ENCODE measurements around the gene GLIPR1.
"Not testable (repeated sequence)": the region's sequence is repeated elsewhere in the genome, so short reads cannot be mapped to it uniquely, and the experiment has no call there.

Gene GLIPR1

GRCh38 chr12:75480469-75480949 lies at the start of gene GLIPR1:
TSS of gene GLIPR1 (plus strand) at chr12:75480755. CDS start at chr12:75480881, 126 bp downstream.
- peak; percentile 79 for DNase-seq

DNA sequence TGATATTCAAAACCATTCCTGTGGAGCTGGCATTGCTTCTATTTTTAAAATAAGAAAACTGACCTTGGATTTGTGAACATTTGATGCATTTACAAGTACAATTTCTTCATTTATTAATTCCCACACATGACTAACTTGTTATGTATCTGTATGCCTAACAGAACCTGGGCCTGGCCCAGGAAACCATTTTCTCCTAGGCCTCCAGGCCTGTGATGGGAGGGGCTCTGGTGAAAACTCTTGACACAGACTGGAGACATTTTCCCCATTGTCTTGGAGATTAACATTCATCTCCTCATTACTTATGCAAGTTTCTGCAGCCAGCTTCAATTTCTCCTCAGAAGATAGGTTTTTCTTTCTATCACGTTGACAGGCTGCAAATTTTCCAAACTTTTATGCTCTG lies 47.6 kb upstream of the GLIPR1 start:
- DNase-seq = no peak

DNA sequence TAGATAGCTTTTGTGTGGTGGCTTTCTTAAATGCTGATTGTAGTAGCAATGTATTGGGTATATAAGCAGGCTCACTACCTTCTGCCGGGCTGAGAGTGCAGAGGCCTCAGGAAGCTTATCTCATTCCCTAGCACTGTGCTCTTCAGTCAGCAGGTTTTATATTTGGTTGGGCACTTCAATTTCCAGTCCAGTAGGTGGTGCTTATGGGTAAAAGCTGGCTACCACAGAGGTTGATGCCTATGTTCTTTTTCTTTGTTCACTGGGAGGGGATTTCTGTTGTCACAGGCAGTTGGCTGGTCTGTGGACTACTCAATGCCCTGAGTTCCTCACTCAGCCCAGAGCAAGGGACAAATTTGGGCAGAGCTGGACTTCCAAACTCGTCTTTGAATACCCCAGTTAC lies 43.0 kb upstream of the GLIPR1 start:
- no peak for DNase-seq

DNA sequence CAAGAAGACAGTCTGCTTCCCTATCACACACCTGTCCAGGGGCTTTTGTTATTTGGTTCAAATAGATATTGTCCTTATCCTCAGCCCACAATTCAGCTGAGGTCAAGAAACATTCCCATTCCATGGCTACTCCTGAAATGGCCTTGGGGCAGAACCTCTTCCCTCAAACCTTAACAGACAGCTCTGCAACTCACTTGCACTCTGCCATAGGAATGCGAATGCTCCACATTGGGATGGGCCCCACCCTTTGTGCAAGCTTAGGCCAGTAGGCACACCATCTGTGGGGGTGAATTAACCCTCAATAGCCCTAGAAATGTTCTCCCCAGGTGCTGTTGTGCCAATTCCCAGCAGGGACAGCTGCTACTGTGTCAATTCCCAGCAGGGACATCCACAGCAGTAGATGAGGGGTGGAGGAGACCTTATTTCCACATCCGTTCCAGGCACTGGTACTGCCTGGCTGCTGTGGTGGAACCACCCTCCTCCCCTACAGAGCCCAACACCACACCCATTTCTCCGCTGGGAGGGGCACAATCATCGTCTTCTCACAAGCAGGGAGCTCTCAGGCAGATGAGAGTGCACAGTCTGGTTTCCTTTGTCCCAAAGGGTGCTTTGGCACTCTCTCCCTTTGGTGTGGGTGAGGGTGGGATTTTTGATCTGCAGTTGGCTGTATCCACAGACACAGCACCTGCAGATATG lies 42.3 kb upstream of the GLIPR1 start:
- no peak for DNase-seq

DNA sequence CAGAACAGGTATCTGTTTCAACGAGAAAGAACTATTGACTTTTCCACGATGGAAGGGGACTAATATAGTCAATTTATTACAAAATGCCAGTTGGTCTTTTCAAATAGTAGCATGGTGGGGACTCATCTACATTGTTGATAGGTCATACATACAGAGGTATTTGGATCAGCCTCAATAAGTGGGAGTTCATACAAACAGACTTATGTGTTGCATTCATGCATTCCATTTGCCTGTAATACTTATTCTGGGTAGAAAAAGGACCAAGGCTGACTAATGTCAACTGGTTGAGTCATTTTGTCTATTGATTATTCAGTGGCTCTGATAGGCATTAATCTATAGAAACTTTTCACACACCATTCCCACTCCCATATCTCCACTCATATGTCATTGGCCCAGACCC lies 41.5 kb upstream of the GLIPR1 start:
- DNase-seq = no peak

- DNase-seq = no peak
Measured at GRCh38 chr12:75439930-75440329, 40.6 kb upstream of the GLIPR1 start.

GRCh38 chr12:75441687-75442449 lies 38.7 kb upstream of the GLIPR1 start:
- not testable (repeated sequence) for DNase-seq

DNA sequence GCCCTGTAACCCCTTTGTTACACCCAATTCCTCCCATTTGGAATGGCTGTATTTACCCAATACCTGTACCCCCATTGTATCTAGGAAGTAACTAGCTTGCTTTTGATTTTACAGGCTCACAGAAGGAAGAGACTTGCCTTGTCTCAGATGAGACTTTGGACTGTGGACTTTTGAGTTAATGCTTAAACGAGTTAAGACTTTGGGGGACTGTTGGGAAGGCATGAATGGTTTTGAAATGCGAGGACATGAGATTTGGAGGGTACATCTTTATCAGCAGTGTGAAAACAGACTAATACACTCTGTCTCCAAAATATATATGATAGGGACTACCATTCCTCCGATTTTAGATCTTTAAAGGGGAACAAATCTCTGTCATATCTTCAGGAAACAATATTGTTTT lies 38.1 kb upstream of the GLIPR1 start:
- DNase-seq = not testable (repeated sequence)

DNA sequence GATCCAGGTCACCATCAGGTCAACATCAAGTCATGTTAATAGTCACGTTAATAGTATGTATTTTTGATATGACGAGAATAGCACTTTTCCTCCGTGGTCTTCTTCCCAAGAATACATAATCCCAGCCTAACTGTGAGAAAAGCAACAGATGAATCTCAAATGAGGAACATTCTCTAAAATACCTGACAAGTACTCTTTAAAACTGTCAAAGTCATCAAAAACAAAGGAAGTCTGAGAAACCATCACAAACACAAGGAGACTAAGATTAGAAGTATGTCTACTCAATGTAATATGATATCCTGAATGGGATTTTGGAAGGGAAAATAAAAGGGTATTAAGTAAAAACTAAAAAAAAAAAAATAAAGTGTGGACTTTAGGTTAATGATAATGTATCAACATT lies 36.8 kb upstream of the GLIPR1 start:
- no peak for DNase-seq

GRCh38 chr12:75444429-75445136 lies 36.0 kb upstream of the GLIPR1 start:
- DNase-seq = no peak

GRCh38 chr12:75445137-75445507 lies 35.4 kb upstream of the GLIPR1 start:
- DNase-seq = not testable (repeated sequence)

GRCh38 chr12:75446857-75447256 lies 33.7 kb upstream of the GLIPR1 start:
- no peak for DNase-seq

DNA sequence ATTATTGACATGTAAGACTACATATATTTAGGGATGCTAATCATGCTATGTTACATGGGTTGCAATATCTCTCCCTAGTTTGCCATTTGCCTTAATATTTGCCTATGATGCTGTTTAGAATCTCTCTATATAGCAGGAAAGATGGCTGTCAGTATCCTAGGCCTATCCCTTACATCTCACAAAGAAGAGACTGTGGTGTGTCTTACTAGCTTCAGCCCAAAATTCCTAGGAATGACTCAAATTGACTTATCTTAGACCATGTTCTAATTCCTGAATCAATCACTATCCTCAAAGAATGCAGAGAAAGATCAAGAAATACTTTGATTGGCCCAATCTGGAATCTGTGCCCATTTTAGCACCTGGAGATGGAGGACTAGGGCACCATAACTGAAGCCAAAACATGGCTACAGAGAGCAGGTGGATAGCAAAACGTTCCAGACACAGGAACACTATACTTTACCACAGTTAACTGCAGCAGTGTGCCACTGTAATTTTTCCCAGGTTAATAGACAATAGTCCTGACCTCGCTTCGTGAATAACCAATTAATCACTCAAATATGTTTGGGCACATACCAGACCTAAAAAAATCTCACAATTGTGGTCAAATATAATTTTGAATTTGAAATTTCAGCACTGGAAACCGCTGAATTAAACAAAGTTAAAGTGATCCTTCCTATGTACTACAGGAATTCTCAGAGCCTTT lies 32.7 kb upstream of the GLIPR1 start:
- DNase-seq = no peak

- no peak for DNase-seq
Measured at GRCh38 chr12:75452675-75453330, 27.8 kb upstream of the GLIPR1 start.

- no peak for DNase-seq
Measured at GRCh38 chr12:75455839-75456238, 24.7 kb upstream of the GLIPR1 start.

DNA sequence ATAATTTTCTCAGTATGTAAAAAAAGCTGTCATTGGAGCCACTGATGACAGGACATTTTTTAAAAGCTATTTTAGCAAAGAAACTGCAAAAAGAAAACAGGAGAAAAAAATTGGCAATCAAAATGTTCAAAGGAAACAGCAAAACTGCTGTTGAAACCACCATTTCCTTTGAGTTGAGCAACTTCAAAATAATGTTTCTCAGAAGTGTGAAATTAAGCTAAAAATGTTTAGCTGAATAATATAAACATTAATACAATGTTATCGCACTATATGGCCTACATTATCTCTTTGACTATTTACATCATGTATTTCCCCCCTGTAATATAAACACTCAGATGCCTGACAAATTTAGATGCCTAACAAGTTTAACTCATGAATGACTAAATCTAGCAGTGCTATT lies 23.4 kb upstream of the GLIPR1 start:
- DNase-seq = no peak

- DNase-seq = not testable (repeated sequence)
Measured at GRCh38 chr12:75457866-75458265, 22.7 kb upstream of the GLIPR1 start.

GRCh38 chr12:75459755-75460154 lies 20.8 kb upstream of the GLIPR1 start:
- no peak for DNase-seq

DNA sequence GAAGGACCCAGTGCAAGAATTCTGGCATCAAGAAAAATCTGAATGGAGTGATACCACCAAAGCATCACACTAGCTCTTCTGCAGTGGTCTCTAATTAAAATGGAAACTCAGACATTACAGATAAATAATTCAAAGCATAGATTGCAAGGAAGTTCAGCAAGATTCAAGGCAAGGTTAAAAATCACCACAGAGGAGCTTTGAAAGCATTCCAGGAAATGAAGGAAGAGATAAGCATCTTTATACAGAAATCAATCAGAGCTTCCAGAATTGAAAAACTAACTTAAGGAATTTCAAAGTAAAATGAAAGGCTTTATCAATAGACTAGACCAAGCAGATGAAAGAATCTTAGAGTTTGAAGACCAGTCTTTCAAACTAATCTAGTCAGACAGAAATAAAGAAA lies 20.4 kb upstream of the GLIPR1 start:
- DNase-seq = no peak

GRCh38 chr12:75471902-75472890 lies 8.4 kb upstream of the GLIPR1 start:
- no peak for DNase-seq

DNA sequence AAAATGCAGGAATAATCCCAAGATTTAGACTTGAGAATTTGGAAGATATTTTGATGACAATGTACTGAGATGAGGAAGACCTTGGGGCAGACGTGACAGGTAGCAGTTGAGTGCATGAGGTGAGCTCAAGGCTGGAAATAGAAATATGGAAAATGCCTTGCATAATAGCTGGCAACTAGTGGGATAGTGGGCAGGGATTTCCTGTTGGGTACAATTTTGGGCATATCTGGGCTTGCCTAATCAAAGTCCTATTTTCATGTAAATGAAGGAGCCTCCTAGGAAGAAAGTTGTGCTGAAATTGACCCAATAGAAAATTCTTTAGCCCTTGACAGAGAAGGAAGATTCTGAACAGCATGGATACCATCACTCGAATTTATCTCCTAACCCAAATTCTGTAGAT lies 6.4 kb upstream of the GLIPR1 start:
- DNase-seq = no peak

Measured in left hindlimb (tissue), 1 donor.